ENCODE data around the gene ZFP36L2. TPM values are rescaled to one million over a fixed set of nuclear protein-coding genes. Genes with fewer than 3 reads are reported as not detected.
A peak's percentile ranks its signal among the peaks of the same experiment; 100 is the strongest.

The ZFP36L2 gene
- polyA plus RNA-seq, 2 of the 4 experiments (the other 2 are of a cell fraction) = 10.5 to 17.3 TPM

DNA sequence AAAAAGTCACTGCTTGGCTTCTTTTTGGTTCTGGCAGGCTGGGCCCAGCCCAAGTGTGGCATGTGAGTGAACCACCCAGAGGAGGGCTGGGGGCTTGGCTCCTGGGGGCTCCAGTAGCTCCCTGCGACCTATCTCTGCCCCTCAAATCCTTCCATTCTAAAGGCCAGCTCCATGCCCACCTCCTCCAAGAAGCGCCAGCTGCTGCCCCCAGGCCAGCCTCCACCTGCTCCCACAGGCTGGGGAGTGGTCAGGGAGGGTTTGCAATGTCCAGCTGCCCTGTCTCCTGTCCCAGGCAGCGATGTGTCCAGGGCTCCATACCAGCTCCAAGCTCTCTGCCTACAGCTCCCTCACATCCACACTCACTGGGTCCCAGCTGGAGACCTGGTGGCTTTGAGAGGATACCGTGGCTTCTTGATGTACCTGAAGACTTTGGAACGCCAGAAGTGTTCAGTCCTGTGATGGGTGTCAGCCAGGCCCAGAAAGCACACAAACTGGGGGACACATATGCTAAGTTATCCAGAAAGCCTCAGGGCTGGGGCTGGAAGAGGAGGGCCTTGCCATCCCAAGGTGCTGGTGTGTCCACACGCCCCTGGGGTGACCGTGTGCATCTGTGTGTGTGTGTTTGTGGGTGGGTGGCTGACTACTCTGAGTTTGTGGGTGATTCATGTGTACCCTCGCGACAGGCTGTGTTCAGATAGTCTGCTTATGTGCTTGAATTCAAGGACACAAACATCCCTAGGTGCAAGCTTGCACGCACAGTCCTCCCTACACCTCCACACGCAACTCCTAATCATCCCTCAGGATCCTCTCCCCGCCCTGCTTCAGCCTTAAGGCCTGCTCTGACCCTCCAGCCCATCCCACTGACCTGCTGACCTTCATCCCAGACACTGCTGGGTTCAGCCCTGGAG, 33.4 kb downstream of the ZFP36L2 start (continued):
- no peak for TF ChIP-seq RNF2 (IDR thresholded peaks at IDR 0.05; ENCODE audit: borderline replicate concordance, low read depth)

- ATAC-seq = no peak
- ChIA-PET POLR2A (interaction anchor here (1.0 kb wide), 1 partner anchor 35 kb away, joined by 3 read pairs; the partner anchor contains the start of gene ZFP36L2), CTCF (interaction anchor here (0.6 to 2.7 kb wide), 9 partner anchors 9 to 293 kb away, joined by 3 to 10 read pairs (median 5); no protein-coding TSS in a partner anchor)
- DNase-seq (ENCODE audit: low read depth in 1 of 2, low spot score in 1 of 2) = peak in 1 of 2 experiments; percentile 51
- Histone ChIP-seq H3K9me3 (no peaks in the 10 kb centered on the region), H3K4me2 (no peak overlapping the region), H3K27ac (peak overlapping the region; percentile 93 to 97), H3K4me1 (peaks cover 54% of the 10 kb centered on the region), H3K4me3 (no peak overlapping the region)
- WGBS (ENCODE audit: missing lambda C conversion rate) = 56% methylated on average over 3 of the region's 3 CpGs
- FAIRE-seq = no peak
- TF ChIP-seq POLR2AphosphoS2 (conservative IDR thresholded peaks at IDR 0.05; ENCODE audit: low read length) (no peak), HOXB5 (CRISPR knock-in tag; IDR thresholded peaks at IDR 0.05) (no peak), EHMT2 (IDR thresholded peaks at IDR 0.05; ENCODE audit: low read depth) (no peak), SMC3 (IDR thresholded peaks at IDR 0.05) (peak; percentile 22; the same call in 1 of the 3 replicates), ZC3H11A (IDR thresholded peaks at IDR 0.05) (no peak), ZFP36 (IDR thresholded peaks at IDR 0.05; ENCODE audit: borderline replicate concordance, partially characterized antibody) (peak; percentile 88), BCL3 (IDR thresholded peaks at IDR 0.05) (no peak), FOSL2 (IDR thresholded peaks at IDR 0.05) (no peak), FOSL2 (CRISPR knock-in tag; IDR thresholded peaks at IDR 0.05) (no peak), JUN (IDR thresholded peaks at IDR 0.05) (no peak), USF2 (IDR thresholded peaks at IDR 0.05) (no peak), PHF8 (IDR thresholded peaks at IDR 0.05; ENCODE audit: borderline replicate concordance, low read depth) (no peak), BHLHE40 (IDR thresholded peaks at IDR 0.05; ENCODE audit: low read depth, low read length) (no peak), EP300 (IDR thresholded peaks at IDR 0.05) (no peak), RAD21 (conservative IDR thresholded peaks at IDR 0.05 in 1 of 2, IDR thresholded peaks at IDR 0.05 in 1 of 2) (peak in 1 of 2 experiments; percentile 22; a peak in 1 of 5 replicates), GATA3 (IDR thresholded peaks at IDR 0.05; ENCODE audit: borderline replicate concordance) (no peak), MAFK (IDR thresholded peaks at IDR 0.05; ENCODE audit: partially characterized antibody) (no peak), HDAC2 (IDR thresholded peaks at IDR 0.05) (peak; percentile 82; the same call in 1 of the 2 replicates), ESRRA (IDR thresholded peaks at IDR 0.05; ENCODE audit: borderline replicate concordance, low read length) (no peak), ZSCAN20 (CRISPR knock-in tag; IDR thresholded peaks at IDR 0.05) (no peak), ATOH8 (CRISPR knock-in tag; IDR thresholded peaks at IDR 0.05; ENCODE audit: low read depth) (no peak), KDM5A (IDR thresholded peaks at IDR 0.05) (no peak), KDM1A (IDR thresholded peaks at IDR 0.05; ENCODE audit: low read depth) (peak; percentile 90; the same call in 1 of the 2 replicates)
- TF ChIP-seq, protein P1, sequence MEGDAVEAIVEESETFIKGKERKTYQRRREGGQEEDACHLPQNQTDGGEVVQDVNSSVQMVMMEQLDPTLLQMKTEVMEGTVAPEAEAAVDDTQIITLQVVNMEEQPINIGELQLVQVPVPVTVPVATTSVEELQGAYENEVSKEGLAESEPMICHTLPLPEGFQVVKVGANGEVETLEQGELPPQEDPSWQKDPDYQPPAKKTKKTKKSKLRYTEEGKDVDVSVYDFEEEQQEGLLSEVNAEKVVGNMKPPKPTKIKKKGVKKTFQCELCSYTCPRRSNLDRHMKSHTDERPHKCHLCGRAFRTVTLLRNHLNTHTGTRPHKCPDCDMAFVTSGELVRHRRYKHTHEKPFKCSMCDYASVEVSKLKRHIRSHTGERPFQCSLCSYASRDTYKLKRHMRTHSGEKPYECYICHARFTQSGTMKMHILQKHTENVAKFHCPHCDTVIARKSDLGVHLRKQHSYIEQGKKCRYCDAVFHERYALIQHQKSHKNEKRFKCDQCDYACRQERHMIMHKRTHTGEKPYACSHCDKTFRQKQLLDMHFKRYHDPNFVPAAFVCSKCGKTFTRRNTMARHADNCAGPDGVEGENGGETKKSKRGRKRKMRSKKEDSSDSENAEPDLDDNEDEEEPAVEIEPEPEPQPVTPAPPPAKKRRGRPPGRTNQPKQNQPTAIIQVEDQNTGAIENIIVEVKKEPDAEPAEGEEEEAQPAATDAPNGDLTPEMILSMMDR (IDR thresholded peaks at IDR 0.05) = no peak; the same call in 2 of the 3 replicates
- TF ChIP-seq, protein P2, sequence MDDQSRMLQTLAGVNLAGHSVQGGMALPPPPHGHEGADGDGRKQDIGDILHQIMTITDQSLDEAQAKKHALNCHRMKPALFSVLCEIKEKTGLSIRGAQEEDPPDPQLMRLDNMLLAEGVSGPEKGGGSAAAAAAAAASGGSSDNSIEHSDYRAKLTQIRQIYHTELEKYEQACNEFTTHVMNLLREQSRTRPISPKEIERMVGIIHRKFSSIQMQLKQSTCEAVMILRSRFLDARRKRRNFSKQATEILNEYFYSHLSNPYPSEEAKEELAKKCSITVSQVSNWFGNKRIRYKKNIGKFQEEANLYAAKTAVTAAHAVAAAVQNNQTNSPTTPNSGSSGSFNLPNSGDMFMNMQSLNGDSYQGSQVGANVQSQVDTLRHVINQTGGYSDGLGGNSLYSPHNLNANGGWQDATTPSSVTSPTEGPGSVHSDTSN (IDR thresholded peaks at IDR 0.05) = no peak
- TF ChIP-seq, protein P3, sequence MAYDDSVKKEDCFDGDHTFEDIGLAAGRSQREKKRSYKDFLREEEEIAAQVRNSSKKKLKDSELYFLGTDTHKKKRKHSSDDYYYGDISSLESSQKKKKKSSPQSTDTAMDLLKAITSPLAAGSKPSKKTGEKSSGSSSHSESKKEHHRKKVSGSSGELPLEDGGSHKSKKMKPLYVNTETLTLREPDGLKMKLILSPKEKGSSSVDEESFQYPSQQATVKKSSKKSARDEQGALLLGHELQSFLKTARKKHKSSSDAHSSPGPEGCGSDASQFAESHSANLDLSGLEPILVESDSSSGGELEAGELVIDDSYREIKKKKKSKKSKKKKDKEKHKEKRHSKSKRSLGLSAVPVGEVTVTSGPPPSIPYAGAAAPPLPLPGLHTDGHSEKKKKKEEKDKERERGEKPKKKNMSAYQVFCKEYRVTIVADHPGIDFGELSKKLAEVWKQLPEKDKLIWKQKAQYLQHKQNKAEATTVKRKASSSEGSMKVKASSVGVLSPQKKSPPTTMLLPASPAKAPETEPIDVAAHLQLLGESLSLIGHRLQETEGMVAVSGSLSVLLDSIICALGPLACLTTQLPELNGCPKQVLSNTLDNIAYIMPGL (CRISPR knock-in tag; IDR thresholded peaks at IDR 0.05; ENCODE audit: borderline replicate concordance) = no peak
Measured at GRCh38 chr2:43191947-43192516, 34.4 kb downstream of the ZFP36L2 start.

Measured in A549 (cell line).